ENCODE results near the gene CTNNA3.

DNA sequence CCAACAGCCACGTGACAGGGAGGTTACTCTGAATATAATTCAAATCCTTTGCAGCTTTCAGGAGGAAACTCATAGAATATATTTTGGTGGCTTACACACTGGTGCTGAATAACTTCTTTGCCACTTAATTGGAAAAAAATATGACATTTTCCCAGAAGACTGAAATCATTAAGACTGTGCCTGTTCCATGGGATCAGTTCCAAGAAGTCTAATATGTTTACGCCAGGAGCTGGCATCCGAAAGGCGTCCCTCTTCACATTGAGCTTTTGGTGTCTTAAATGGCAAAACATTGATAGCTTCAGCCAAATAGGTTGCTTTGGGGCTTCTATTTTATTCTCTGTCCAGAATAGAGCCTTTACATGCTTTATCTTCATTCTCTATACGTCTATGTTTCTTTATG lies 1687.8 kb downstream of the CTNNA3 start:
- TF ChIP-seq, protein P1, sequence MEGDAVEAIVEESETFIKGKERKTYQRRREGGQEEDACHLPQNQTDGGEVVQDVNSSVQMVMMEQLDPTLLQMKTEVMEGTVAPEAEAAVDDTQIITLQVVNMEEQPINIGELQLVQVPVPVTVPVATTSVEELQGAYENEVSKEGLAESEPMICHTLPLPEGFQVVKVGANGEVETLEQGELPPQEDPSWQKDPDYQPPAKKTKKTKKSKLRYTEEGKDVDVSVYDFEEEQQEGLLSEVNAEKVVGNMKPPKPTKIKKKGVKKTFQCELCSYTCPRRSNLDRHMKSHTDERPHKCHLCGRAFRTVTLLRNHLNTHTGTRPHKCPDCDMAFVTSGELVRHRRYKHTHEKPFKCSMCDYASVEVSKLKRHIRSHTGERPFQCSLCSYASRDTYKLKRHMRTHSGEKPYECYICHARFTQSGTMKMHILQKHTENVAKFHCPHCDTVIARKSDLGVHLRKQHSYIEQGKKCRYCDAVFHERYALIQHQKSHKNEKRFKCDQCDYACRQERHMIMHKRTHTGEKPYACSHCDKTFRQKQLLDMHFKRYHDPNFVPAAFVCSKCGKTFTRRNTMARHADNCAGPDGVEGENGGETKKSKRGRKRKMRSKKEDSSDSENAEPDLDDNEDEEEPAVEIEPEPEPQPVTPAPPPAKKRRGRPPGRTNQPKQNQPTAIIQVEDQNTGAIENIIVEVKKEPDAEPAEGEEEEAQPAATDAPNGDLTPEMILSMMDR (IDR thresholded peaks at IDR 0.05) = no peak
- no peak for TF ChIP-seq POLR2A (IDR thresholded peaks at IDR 0.05)
